Esophagus mucosa (tissue), 1 donor: ENCODE results near the gene SAPCD2. TPM values are rescaled to one million over a fixed set of nuclear protein-coding genes. Genes with fewer than 3 reads are reported as not detected.

Source experiments
- ATAC-seq: fragments of 200-7000 bp; cut with Tn5 transposase; one replicate; pipeline ENCODE4 v1.9.1; 2020
- total RNA-seq: library from RNA; stranded (reverse); gene quantifications from one replicate; pipeline ENCODE4 v1.2.4, GENCODE V29; 2023
- donor health status: DM: yes; HTN: yes; CAD: no.

Gene SAPCD2
- total RNA-seq, 1 donor from 2014 or later: 13.8 TPM

DNA sequence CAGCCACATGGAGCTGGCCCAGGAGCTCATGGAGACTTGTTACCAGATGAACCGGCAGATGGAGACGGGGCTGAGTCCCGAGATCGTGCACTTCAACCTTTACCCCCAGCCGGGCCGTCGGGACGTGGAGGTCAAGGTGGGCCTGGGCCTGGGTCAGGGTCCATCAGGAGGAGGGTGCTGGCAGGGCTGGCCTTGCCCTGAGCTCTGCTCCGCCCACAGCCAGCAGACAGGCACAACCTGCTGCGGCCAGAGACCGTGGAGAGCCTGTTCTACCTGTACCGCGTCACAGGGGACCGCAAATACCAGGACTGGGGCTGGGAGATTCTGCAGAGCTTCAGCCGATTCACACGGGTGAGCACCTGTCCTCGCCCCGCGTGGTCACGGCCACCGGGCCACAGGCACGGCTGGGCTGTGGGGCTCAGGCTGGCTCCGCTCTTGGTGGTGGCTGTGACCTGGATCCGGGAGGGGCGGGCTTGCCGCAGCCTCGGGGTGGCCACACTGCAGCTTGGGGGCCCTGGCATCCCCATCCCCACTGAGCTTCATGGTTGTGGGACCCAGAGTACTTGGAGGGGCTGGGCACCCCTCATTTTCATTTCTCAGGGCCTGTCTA lies 37.1 kb upstream of the SAPCD2 start:
- ATAC-seq: peak; percentile 67

DNA sequence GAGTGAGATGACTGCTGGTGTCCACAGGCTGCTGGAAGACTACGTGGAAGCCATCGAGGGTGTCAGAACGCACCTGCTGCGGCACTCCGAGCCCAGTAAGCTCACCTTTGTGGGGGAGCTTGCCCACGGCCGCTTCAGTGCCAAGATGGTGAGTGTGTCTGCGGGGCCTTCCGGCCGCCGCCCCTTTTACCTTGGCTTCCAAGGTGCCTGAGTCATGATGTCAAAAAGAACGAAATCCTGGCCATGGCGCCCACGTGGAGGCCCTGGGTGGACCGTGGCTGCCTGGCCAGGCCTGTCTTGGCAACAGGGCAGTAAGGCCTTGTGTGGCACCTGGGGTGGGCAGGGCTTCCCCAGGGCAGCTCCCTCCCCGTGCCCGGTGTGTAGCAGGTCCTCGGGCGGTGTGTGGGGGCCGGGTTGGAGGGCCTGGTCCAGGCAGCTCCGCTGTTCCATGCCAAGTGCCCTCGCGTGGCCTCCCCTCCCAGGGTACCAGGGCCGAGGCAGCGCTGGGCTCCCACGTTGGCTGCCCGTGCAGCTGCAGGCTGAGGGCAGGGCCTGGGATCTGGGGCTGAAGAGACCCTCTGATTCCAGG lies 36.4 kb upstream of the SAPCD2 start:
- peak; percentile 22 for ATAC-seq

DNA sequence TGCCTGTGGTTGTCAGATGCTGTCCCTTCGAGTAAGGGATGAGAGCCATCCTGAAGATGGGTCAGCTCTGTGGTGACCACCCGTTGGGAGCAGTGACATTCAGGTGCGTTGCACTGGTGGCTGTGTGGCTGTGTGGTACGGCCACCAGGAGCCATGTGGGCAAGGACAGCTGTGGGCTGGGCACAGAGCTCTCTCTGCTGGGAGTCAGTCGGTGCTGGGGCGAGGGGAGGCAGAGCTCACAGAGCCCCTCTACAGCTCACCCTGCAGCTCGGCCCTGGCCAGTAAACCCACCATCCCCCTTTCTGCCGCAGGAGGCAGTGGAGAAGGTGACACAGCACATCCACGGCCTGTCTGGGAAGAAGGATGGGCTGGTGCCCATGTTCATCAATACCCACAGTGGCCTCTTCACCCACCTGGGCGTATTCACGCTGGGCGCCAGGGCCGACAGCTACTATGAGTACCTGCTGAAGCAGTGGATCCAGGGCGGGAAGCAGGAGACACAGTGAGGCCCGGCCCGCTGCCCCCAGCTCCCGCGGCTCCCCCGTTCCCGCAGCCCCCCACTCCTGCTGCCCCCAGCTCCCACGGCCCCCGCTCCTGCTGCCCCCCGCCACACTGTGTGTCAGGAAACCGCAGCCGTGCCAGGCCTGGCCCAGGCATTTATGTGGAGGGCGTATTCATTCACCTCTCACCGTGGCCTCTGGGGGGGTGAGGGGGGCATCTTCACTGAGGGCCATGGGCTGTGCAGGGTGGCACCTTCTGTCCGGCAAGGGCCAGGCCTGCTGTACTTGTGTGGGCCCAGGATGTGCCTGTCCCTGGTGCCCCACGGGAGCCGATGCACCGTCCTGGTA lies 35.7 kb upstream of the SAPCD2 start:
- no peak for ATAC-seq

DNA sequence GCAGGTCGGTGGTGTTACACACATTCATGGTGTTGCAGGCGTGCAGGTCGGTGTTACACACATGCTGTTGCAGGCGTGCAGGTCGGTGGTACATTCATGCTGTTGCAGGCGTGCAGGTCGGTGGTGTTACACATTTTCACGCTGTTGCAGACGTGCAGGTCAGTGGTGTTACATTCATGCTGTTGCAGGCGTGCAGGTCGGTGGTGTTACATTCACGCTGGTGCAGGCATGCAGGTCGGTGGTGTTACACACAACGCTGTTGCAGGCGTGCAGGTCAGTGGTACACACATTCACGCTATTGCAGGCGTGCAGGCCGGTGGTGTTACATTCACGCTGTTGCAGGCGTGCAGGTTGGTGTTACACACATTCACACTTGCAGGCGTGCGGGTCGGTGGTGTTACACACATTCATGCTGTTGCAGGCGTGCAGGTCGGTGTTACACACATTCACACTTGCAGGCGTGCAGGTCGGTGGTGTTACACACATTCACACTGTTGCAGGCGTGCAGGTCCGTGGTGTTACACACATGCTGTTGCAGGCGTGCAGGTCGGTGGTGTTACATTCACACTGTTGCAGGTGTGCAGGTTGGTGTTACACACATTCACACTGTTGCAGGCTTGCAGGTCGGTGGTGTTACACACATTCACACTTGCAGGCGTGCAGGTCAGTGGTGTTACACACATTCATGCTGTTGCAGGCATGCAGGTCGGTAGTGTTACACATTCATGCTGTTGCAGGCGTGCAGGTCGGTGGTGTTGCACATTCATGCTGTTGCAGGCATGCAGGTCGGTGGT lies 33.0 kb upstream of the SAPCD2 start:
- ATAC-seq: no peak

DNA sequence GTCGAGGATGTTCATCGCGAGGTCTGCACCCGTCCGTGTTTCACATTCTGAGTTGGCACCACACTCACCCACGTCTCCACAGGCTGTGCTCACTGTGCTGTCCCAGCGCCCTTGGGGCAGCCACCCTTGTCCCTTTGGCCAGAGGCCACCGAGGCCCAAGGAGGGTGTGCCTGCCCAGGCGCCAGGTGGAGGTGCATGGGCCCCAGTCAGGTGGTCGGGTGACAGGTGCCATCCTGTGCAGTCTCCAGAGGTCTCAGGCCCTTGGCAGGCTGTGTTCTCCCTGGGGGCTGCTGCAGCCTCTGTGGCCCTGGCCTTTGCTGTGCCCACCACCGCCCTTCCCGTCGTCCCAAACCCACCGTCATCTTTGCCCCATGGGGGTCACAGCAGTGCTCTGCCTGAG lies 28.9 kb upstream of the SAPCD2 start:
- ATAC-seq: no peak

DNA sequence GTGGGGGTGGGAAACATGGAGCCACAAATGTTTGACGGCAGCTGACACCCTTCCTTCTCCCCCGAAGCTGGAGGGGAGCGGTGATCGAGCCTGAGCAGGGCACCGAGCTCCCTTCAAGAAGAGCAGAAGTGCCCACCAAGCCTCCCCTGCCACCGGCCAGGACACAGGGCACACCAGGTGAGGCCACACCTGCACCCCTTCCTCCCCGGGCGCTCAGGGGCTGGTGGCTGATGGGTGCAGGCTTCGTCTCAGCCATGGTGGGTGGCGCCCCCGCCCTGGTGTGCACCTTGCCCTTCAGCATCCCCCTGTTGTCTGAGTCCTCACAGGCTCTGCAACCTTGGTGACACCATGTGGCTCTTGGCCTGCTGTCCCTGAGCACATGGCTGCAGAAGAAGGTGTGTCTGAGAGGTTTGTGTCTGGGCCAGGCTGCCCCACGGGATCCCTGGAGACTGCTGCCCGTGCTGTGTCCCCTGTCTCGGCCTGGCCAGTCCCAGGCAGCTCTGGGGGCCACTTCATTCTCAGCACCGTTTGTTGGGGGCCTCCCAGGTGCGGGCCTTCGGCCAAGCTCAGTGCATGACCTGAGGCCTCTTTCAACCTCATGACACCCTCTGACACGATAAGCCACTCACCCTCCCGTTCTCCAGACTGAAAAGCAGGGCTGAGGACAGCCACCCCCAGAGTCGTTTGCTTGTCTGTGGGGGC lies 27.6 kb upstream of the SAPCD2 start:
- peak; percentile 14 for ATAC-seq

DNA sequence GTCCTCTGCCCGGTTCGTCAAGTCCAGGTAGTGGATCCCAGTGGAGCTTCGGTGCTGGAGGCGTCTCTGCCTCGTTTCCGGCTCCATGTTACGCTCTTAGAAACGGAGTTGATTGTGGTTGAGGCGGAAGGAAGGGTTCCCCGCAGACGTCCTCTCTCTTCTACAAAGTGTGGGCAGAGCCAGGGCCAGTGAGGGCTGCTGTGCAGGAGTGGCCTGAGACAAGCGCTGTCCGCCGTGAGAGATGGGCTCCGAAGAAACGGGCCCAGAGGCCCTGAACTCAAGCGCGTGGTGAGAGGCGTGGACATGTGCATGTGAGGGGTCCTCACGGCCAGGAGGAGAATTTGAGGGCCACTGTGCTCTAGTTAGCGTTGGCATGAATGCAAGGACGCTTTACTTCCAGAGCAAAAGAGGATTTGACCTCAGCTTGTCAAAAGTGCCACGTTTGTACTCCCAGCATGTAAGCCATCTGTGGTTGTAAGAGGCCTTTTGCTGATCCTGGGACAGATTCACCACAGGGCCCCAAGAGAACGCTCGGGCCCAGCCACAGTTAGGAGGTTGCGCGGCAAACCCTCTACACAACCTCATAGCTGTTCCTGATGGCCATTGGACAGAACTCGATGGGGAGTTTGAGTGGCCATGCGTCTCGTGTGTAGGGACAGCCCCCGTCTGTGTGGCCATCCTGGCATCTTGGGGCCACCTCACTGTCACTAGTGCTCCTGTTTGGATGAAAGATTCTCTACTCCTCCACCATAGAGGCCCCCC lies 26.6 kb upstream of the SAPCD2 start:
- ATAC-seq: no peak

DNA sequence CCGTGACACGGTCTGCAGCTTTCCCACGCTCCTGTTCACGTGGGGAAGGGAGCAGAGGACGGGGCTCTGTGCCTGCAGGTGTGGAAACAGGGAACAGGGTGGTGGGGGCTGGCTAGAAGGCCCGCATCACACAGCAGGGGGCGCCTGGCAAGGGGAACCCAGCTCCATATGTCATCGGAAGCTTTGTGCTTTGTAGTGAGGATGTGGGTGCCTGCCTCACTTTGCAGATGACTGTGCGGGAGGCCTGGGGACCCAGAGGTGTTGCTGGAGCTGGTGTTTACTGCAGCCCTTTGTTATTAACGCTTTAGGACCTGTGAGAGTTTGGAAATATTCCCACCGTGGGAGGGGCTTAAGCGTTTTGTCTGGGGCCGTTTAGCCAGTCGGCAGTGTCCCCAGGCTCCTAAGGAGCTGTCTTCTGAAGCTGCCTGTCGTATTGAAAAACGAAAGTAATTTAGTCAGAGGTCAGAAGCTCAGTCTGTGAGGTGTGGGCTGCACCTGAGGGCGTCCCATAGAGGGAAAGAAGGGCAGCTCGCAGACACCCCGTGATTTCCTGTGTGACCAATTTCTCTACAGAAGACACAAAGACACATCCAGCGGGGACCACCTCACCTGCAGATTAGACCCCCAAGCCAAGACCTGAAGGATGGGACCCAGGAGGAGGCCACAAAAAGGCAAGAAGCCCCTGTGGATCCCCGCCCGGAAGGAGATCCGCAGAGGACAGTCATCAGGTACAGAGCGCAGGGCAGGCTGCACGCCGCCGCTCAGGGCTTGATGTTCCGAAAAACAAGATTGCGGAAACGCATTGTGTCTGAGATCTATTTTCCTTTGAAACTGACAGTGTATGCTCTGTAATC lies 25.5 kb upstream of the SAPCD2 start:
- ATAC-seq: peak; percentile 39

DNA sequence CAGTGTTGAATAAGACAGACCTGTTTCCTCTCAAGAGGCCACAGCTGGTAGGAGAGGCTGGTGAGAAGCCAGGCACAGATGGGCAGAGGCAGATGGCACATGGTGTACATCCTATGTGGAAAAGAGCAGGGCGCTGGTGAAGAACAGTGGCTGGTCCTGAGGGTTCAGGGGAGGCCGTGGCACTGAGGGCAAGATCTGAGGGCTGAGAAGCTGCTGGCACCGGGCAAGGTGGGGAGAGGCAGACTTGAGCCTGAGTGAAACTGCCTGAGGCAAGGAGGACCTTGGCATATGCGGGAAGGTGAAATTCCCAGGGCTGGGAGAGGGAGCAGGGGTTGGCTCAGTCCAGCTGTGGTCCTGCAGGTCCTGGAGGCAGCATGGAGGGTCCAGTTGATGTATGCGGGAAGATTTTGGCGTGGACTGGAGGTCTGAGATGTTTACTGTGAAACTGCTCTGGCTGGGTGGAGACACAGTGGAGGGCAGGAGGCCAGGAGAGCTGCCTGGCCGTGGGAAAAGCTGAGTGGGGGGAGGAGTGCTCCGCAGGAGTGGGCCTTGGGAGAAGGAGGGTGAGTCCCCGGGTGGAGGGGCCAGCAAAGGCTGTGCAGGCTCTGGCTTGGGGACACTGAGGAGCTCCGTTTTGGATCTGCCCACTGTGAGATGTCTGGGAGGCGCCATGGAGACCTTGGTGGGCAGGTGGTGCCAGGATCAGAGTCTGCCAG lies 19.0 kb upstream of the SAPCD2 start:
- ATAC-seq: no peak

DNA sequence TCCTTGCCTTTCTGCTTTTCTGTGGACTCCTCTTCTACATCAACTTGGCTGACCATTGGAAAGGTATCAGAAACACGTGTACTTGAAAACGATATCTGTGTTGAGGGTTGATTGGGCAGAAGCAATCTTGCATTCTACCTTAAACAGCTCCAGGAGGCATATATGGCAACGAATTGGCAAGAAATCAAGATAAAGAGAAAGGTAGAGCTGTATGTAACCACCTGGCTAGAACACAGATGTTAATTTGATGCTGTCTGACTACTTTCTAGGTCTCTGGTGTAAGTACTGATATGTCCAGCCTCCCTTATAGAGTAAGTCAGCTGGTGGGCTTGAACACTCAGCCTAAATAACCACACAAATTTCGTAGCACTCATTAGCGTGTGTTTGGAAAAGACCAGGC lies 17.8 kb upstream of the SAPCD2 start:
- ATAC-seq: no peak

DNA sequence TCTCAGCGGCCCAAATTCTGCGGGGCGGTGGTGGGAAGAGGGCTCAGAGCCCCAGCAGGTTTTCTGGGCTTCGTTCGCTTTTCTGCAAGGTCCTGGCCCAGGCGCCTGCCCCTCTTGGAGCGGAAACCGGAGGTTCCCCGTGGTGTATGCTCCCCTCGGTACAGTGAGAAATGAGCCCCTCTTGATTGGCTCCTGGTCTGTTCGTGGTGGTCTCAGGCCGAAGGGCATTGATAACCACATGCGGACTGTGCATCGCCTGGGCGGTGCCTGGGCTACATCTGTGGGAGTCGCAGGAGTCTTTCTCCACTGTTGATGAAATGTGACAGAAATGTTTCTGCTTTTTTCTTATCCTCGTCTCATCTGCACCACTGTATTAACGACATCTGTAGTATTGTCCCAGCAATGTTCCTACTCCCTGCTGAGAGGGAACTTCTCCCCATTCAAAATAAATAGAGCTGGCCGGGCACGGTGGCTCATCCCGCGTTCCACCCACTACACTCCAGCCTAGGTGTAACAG lies 17.1 kb upstream of the SAPCD2 start:
- ATAC-seq: no peak

DNA sequence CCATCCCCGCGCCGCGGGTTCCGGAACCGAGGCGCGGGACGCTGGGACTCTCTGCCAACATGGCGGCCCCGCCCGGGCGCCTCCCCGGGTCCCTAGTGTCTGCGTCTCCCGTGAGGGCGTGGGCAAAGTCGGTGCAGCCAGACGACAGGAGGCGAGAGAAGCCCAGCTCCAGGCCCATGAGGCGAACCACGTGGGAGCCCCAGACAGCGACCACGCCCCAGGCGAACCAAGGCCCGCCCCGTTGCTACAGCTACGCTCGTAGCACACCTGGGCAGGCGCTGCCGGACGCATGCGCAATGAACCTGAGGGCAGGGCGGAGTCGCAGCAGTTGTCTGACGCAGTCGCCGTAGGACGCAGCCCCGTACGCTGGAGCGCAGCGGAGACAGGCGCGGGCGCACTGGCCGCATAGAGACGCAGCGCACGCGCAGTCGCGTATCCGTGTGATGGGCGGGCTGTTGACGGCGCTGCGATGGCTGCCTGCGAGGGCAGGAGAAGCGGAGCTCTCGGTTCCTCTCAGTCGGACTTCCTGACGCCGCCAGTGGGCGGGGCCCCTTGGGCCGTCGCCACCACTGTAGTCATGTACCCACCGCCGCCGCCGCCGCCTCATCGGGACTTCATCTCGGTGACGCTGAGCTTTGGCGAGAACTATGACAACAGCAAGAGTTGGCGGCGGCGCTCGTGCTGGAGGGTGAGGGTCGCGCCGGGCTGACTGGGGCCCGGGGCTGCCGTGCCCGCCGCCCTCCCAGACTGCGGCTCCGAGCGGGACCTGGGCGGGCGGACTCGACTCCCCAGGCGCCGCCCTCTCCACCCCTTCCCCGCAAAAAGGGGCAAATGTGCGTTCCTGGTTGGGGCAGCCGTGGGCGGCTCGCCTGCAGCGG lies 16.4 kb upstream of the SAPCD2 start, which contains the start of gene MAN1B1:
Gene MAN1B1 (plus strand): TSS at position 455 of the 878 bp plus-strand sequence. CDS start 15 bp downstream, at position 470.
- peak; percentile 90 for ATAC-seq

DNA sequence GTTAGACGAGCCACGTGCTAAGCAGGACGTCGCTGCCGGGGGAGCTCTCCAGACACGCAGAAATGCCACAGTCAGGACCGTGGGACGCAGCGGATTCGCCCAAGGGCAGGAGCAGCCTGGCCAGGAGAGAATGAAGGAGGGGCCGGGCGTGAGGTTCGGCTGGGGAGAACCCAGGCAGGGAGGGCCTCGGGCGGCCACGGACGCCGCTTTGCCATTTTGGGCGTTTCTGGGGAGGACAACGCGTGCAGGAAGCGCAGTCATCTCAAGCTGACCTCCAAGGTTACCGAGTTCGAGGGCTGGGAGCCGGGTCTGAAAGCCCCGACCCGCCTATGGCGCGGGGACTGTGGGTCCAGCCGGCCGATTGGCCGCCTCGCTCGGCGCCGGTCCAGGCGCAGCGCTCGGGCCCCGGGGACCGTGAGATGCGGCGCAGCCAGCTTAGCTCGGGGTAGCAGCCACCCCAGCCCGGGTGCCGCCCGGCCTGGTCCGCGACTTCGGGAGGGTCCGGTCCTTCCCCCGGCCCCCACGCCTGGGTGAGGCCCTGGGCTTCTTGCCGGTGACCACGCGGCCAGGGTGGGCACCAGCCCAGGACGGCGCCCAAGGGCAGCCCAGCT lies 15.7 kb upstream of the SAPCD2 start:
- peak; percentile 14 for ATAC-seq

DNA sequence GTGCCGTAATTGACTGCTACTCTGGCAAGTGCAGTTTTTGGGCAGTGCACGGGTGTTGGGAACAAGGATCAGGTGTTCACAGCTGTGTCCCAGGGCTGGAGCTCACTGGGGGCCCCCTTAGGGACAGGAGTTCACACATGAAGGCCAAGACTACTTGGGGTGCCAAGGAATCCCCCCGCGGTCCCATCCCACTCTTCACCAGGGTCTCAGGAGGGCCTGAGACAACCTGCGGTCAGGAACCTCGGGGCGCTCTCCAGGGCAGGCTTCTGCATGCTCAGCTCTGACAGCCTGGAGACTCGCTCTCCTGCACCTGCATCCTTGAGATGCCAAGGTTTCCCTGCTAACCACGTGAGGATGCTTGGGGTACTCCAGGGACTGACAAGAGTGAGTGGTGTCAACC lies 14.2 kb upstream of the SAPCD2 start:
- ATAC-seq: no peak

DNA sequence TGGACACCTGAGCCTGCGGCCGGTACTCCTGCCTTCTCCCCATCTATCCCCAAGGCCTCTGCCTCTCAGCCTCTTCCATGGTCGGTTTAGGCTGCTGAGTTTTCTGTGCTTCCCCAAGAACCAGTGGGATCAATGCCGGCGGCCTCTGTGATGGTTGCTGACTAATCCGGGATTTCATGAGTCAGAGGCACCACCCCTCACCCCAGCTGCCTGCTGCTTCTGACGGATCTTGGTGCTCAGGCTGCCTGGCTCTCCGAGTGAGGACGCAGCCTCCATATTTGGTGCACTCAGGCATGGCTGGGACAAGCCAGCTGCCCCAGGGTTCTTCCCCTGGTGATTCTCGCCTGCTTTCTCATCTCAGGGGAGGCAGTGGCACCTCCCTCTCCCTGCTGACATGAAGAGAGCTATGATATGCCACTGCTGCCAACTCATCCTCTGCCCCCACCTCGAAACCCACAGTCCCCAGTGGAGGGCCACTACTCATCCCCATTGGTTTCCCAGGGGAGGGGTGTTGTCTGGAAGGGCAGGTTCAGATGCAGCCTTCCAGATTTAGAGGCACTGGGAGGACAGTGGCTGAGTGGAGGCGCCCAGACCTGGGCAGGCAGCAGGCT lies 13.1 kb upstream of the SAPCD2 start:
- ATAC-seq: peak; percentile 41

DNA sequence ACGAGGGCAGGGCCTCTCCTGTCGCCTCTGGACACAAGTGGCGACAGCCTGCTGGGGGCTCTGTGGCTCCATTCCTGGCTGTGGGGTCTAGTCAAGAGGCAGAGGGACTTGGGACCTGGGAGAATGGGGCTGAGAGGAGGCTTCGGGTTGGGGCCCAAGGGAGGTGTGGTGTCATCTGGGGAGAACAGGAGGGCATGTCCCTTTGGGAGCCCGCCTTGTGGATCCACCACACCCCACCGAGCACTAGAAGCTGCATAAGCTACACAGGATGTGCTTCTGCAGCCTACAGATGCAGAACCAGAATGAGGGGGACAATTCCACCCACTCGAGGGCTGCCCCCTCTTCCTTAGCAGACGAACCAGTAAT lies 12.6 kb upstream of the SAPCD2 start:
- ATAC-seq: no peak

DNA sequence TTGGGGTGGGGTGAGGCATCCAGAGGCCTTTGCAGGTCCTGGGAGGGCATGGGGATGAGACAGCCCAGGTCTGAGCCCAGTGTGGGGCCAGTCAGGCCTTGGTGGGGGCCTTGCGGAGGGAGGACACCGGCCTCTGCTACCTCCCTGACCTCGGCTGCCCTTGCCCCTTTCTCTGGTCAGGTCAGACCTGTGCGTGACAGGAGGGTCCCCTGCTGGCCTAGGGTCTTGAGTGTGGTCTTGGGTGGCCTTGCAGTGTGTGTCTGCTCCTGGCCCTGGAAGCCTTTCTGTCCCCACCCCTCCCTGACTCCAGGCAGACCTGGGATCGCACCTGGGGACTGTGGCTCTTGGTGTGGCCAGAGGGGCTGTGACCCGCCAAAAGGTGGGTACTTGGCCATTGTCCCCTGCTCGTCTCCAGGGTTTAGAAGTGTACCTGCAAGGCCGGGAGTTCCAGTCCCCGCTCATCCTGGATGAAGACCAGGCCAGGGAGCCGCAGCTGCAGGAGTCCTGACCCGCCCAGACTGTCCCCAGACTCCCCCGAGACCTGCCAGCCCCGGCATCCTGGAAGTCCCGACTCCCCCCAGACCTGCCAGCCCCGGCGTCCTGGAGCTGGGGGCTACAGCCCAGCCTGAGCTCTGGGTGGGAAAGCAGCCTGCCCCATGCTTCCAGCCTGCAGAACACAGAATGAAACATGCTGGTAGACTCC lies 12.0 kb upstream of the SAPCD2 start:
- ATAC-seq: no peak
